ENCODE data around the gene IL13. TPM values are rescaled to one million over a fixed set of nuclear protein-coding genes. Genes with fewer than 3 reads are reported as not detected.

The IL13 gene
- total RNA-seq, 1 donor from 2014 or later = not detected

DNA sequence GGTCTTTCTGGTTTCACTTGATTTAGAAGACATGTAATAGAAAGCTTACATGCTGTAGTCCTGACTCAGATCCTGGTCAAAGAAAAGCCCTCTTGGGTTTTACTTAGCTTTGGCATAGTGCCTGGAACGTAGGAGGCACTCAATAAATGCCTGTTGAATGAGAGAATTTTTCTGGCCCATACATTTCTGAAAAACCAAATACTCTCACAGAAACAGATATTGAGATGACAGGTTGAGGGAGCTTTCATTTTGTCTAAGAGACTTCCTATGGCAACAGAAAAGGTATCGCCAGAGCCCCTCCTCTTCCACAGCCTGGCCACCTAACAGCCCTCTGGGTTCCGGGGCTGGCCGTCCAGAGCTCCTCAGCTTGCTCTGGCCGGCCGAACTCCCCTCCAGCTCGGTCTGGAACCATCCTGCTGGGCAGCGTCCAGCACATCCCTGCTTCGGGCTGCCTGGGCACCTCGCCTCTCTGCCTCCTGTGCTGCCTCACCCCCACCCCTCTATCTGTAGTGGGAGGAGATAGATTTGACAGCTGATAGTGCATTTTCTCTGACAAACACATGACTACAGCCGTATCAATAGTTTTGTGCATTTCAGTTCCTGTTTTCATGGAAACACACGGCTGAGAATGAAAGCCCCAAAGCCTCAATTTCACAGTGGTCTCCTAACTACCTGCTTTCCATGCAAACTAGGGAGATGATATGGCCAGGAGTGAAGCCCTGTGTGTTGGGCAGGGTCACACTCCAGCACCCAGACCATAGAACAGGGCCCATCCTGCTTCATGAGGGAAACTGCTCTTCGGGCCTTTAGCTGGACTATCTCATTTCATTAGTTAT lies 16.9 kb downstream of the IL13 start:
- intact Hi-C loops (cut with micrococcal nuclease) = no loop called here
- Histone ChIP-seq H3K4me1 (no peaks in the 10 kb centered on the region), H3K9me3 (replicated peaks) (no peaks in the 10 kb centered on the region), H3K36me3 (no peaks in the 10 kb centered on the region), H3K27ac (replicated peaks) (no peak overlapping the region), H3K4me3 (no peak overlapping the region), H3K27me3 (ENCODE audit: low read depth) (peaks cover 5% of the 10 kb centered on the region)
- TF ChIP-seq, protein P1, sequence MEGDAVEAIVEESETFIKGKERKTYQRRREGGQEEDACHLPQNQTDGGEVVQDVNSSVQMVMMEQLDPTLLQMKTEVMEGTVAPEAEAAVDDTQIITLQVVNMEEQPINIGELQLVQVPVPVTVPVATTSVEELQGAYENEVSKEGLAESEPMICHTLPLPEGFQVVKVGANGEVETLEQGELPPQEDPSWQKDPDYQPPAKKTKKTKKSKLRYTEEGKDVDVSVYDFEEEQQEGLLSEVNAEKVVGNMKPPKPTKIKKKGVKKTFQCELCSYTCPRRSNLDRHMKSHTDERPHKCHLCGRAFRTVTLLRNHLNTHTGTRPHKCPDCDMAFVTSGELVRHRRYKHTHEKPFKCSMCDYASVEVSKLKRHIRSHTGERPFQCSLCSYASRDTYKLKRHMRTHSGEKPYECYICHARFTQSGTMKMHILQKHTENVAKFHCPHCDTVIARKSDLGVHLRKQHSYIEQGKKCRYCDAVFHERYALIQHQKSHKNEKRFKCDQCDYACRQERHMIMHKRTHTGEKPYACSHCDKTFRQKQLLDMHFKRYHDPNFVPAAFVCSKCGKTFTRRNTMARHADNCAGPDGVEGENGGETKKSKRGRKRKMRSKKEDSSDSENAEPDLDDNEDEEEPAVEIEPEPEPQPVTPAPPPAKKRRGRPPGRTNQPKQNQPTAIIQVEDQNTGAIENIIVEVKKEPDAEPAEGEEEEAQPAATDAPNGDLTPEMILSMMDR (IDR thresholded peaks at IDR 0.05; ENCODE audit: borderline replicate concordance) = no peak
- DNase-seq = no peak

DNA sequence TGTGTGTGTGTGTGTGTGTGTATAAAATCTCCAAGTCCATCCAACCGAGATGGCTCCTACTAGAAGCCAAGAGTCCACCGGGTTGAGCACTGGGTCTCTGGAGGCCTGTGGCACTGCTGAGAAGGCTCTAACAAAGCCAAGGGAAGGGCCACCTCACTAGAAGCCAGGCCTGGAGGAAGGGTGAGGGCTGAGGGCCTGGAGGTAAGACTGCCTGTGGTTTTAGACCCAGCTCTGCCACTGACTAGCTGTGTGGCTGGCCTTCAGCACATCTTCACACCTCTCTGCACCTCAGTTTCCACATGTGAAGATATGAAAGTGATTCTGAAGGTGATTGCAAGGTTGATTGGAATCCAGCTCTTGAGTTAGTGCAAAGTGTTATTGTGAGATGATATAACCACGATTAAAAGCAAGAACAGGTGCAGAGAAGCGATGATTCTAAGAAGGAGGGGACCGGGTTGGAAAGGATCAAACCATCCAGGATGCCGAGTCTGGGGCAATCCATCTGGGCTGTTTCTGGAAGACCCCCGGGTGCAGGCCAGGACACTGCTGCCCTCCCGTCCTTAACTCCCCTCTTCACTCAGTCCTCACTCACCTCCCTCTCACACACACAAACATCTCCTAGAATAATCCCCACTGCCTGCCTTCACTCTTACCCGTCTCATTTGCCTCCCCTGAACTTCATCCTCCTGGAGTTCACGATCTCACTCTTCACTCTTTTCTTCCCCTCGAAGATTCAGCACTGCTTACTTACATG lies 18.1 kb downstream of the IL13 start:
- H3K27ac ChIP-seq (replicated peaks) = no peak overlapping the region
- TF ChIP-seq, protein P1 (IDR thresholded peaks at IDR 0.05; ENCODE audit: borderline replicate concordance) = no peak
- DNase-seq = no peak
- H3K4me1 ChIP-seq = no peaks in the 10 kb centered on the region
- H3K4me3 ChIP-seq = no peak overlapping the region
- no peaks in the 10 kb centered on the region for H3K9me3 ChIP-seq (replicated peaks)
- intact Hi-C loops (cut with micrococcal nuclease) = no loop called here
- H3K27me3 ChIP-seq (ENCODE audit: low read depth) = no peaks in the 10 kb centered on the region
- H3K36me3 ChIP-seq = no peaks in the 10 kb centered on the region

DNA sequence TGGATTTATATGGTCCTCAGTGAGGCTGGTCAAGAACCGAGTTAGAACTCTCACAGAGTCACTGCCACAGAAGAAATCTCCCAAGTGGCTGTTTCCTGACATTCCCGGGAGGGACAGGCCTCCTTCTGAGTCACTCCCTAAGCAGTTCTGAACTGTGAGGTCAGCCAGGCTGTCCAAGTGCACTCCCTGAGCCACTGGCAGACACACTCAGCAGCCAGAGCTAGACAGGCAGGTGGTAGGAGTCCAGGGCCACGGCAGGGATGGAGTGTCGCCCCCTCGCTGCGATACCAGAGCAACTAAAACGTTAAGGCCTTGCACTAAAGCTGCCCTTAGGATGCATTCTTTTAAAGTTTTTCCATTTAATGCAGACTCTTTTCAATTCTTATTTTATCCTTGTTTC lies 19.2 kb downstream of the IL13 start:
- H3K9me3 ChIP-seq (replicated peaks) = no peaks in the 10 kb centered on the region
- DNase-seq = no peak
- H3K27ac ChIP-seq (replicated peaks) = no peak overlapping the region
- TF ChIP-seq, protein P1 (IDR thresholded peaks at IDR 0.05; ENCODE audit: borderline replicate concordance) = no peak
- intact Hi-C loops (cut with micrococcal nuclease) = no loop called here
- H3K4me3 ChIP-seq = no peak overlapping the region
- no peaks in the 10 kb centered on the region for H3K4me1 ChIP-seq
- H3K27me3 ChIP-seq (ENCODE audit: low read depth) = no peaks in the 10 kb centered on the region
- H3K36me3 ChIP-seq = no peaks in the 10 kb centered on the region

DNA sequence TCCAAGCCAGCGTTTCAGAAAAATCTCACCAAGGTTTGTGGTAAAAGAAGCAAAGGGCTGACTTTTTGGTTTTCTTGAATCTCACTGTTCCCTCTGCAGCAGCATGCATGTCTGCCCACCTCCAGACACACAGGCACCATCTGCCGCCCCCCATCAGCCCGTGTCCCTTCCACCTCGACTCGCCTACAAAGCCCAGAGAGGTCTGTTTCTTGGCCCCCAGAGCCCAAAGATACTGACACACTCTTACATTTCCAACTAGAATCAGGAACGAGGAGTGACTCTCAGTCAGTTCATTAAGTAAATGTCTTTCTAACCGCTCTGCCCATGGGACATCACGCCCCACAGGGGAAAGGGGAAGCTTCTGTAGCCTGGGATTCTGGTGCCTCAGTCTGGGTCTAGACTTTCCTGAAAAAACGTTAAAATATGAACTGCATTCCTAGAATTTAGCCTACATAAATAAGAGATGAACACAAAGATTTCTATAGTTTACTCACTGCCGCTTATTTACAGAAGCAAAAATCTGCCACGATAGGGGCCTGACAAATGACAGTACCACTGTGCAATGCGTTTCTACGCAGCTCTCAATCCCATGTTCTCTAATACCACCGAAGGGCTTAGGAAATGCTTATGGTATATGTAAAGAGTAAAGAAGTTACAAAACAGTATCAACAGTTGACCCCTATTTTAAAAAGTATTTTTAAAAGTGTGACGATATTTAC lies 19.9 kb downstream of the IL13 start:
- Histone ChIP-seq H3K4me3 (no peak overlapping the region), H3K27ac (replicated peaks) (no peak overlapping the region), H3K27me3 (ENCODE audit: low read depth) (no peaks in the 10 kb centered on the region), H3K9me3 (replicated peaks) (no peaks in the 10 kb centered on the region), H3K4me1 (no peaks in the 10 kb centered on the region), H3K36me3 (no peaks in the 10 kb centered on the region)
- intact Hi-C loops (cut with micrococcal nuclease) = no loop called here
- TF ChIP-seq, protein P1 (IDR thresholded peaks at IDR 0.05; ENCODE audit: borderline replicate concordance) = no peak
- no peak for DNase-seq

DNA sequence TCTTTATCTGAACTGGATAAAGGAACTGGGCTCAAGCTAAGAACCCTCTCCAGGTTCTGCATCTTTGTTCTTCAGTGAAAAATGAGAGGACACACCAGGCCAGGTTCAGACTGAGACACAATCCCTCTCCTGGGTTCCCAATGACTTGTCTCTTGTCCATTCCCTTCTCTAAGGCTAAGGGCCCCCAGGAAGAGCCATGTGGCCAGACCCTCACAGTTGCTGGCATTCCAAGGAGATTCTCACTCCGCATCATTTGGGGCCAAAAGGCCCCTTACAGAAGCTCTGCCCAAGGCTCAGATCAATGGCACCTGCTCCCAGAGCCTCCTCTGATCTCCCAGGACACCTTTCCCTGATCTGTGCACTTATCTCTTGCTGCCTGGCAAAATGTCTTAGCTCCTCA lies 20.8 kb downstream of the IL13 start:
- H3K36me3 ChIP-seq = no peaks in the 10 kb centered on the region
- DNase-seq = no peak
- no peak overlapping the region for H3K27ac ChIP-seq (replicated peaks)
- TF ChIP-seq, protein P1 (IDR thresholded peaks at IDR 0.05; ENCODE audit: borderline replicate concordance) = no peak
- H3K4me1 ChIP-seq = no peaks in the 10 kb centered on the region
- intact Hi-C loops (cut with micrococcal nuclease) = no loop called here
- H3K4me3 ChIP-seq = no peak overlapping the region
- H3K9me3 ChIP-seq (replicated peaks) = no peaks in the 10 kb centered on the region
- H3K27me3 ChIP-seq (ENCODE audit: low read depth) = no peaks in the 10 kb centered on the region

All from left ventricle myocardium inferior (tissue), 1 donor.